Activated CD8-positive, alpha-beta memory T cell treated with anti-CD3 and anti-CD28 coated beads for 24 hours (primary cell): ENCODE data around the gene ZNF771.

Experiments used
- DNase-seq: peaks from one replicate; pipeline ENCODE4 v3.0.0-alpha.2; 2020

Gene ZNF771

GRCh38 chr16:30407102-30407803, at the start of gene ZNF771:
Gene ZNF771 (plus strand): TSS chr16:30407606. CDS start chr16:30408054, 448 bp downstream.
- peak; percentile 98 for DNase-seq

- peak; percentile 54 for DNase-seq
Measured at GRCh38 chr16:30357715-30358576, 49.5 kb upstream of the ZNF771 start.

- no peak for DNase-seq
Measured at GRCh38 chr16:30358577-30358936, 48.8 kb upstream of the ZNF771 start.

GRCh38 chr16:30358990-30359870, 48.2 kb upstream of the ZNF771 start:
- peak; percentile 53 for DNase-seq

GRCh38 chr16:30359871-30360170, 47.6 kb upstream of the ZNF771 start:
- no peak for DNase-seq

GRCh38 chr16:30361180-30361579, 46.2 kb upstream of the ZNF771 start:
- DNase-seq = no peak

GRCh38 chr16:30365200-30365599, 42.2 kb upstream of the ZNF771 start:
- DNase-seq = no peak

- DNase-seq = no peak
Measured at GRCh38 chr16:30366511-30366910, 40.9 kb upstream of the ZNF771 start.

GRCh38 chr16:30367349-30368009, 39.9 kb upstream of the ZNF771 start:
- no peak for DNase-seq

- DNase-seq = no peak
Measured at GRCh38 chr16:30368122-30368791, 39.1 kb upstream of the ZNF771 start.

GRCh38 chr16:30368792-30369090, 38.7 kb upstream of the ZNF771 start:
- DNase-seq = no peak

GRCh38 chr16:30369091-30369937, 38.1 kb upstream of the ZNF771 start:
- peak; percentile 69 for DNase-seq

GRCh38 chr16:30369938-30370455, 37.4 kb upstream of the ZNF771 start:
- DNase-seq = no peak

GRCh38 chr16:30370456-30371247, 36.8 kb upstream of the ZNF771 start, which contains the start of gene TBC1D10B:
Gene TBC1D10B (minus strand): TSS chr16:30370494. CDS start chr16:30370183, 311 bp downstream.
- peak; percentile 96 for DNase-seq

GRCh38 chr16:30371248-30371816, 36.1 kb upstream of the ZNF771 start:
- no peak for DNase-seq

GRCh38 chr16:30372038-30372712, 35.2 kb upstream of the ZNF771 start:
- no peak for DNase-seq

- no peak for DNase-seq
Measured at GRCh38 chr16:30372725-30373124, 34.7 kb upstream of the ZNF771 start.

GRCh38 chr16:30374538-30374937, 32.9 kb upstream of the ZNF771 start, which contains the start of gene MYL11:
Gene MYL11 (plus strand): TSS chr16:30374802. CDS start chr16:30374858, 56 bp downstream.
- no peak for DNase-seq

GRCh38 chr16:30375864-30376263, 31.5 kb upstream of the ZNF771 start:
- DNase-seq = no peak
